Activated CD8-positive, alpha-beta T cell treated with anti-CD3 and anti-CD28 coated beads for 36 hours (primary cell): ENCODE data around the gene MAPK6. TPM values are rescaled to one million over a fixed set of nuclear protein-coding genes. Genes with fewer than 3 reads are reported as not detected.

ENCODE experiments used
- ATAC-seq: fragments of 200-7000 bp; cut with Tn5 transposase; one replicate; pipeline ENCODE4 v1.10.0; 2021; ENCODE audit warnings: mild to moderate bottlenecking, moderate library complexity
- CTCF ChIA-PET: fragments of 350-600 bp; sonication (Branson Sonifier 250); formaldehyde crosslinking; loops from one replicate; lab custom pipeline; 2021; ENCODE audit warnings: antibody characterized with exemption; lab: Charles Lee
- POLR2A ChIA-PET: fragments of 350-600 bp; sonication (Branson Sonifier 250); formaldehyde crosslinking; loops from one replicate; lab custom pipeline; 2021; ENCODE audit warnings: antibody characterized with exemption; lab: Charles Lee
- DNase-seq: peaks from one replicate; pipeline ENCODE4 v3.0.0-alpha.2; 2020
- H3K27ac Mint-ChIP-seq: one replicate; pipeline ENCODE4 v1.8.0; 2021; ENCODE audit warnings: mild to moderate bottlenecking, mixed read lengths
- H3K27me3 Mint-ChIP-seq: one replicate; pipeline ENCODE4 v1.8.0; 2021; ENCODE audit warnings: mixed read lengths
- H3K36me3 Mint-ChIP-seq: one replicate; pipeline ENCODE4 v1.8.0; 2021; ENCODE audit warnings: low read depth, mixed read lengths
- H3K4me1 Mint-ChIP-seq: one replicate; pipeline ENCODE4 v1.8.0; 2021; ENCODE audit warnings: low read depth, mixed read lengths
- H3K4me3 Mint-ChIP-seq: one replicate; pipeline ENCODE4 v1.8.0; 2021; ENCODE audit warnings: mild to moderate bottlenecking, moderate library complexity, mixed read lengths
- H3K9me3 Mint-ChIP-seq: one replicate; pipeline ENCODE4 v1.8.0; 2021; ENCODE audit warnings: mixed read lengths
- intact Hi-C: fragments of 100-400 bp; cut with micrococcal nuclease; formaldehyde crosslinking; loops from one replicate; pipeline ENCODE4 v1.10.0; 2022
- total RNA-seq, 2 experiments: library from RNA; stranded (reverse); gene quantifications; one replicate each; pipeline ENCODE4 v1.2.3, GENCODE V29; 2021
- TF ChIP-seq, protein P1 (sequence below): fragments of 200-600 bp; IDR thresholded peaks from one replicate; pipeline ENCODE4 v1.8.0; 2022; ENCODE audit warnings: antibody characterized with exemption, mild to moderate bottlenecking

MAPK6 gene
- total RNA-seq, 2 experiments from 2014 or later, result 40.5 to 42.2 TPM

DNA sequence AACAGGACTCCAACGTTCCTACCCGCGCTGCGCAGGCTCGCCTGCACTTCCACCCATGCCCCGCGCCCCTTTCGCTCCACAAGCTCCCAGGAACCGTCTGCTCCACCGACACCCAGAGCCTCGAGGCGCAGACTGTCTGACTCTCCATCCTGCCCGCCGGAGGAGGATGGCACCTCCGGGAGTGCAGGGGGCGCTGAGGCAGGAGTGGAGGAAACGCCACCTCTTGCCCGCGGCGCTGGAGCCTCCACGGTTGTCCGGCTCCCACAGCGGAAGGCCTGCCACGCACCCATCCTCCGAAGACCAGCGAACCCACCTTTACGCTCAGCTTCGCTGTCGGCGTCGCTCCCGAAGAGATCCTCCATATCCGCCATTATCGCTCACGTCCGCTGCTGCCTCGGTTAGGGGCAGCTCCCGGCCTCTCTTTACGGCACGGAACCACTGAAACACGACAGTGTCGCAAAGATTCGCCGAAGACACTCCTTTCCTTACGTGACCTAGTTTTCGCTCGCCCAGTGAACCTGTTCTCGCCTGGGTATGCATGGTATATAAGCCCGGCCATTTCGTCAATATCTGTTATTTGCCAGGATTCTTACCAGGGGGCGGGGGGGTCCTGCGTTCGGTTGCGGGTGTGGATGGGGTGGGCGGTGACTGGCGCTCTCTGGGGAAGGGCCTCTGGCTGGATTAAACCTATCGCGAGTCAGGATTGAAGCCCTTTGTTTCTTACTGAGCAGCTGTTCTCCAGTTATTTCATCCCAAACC is 47.5 kb upstream of the MAPK6 start, which contains the start of gene LEO1:
TSS of gene LEO1 (minus strand) at position 404 of the 759 bp plus-strand sequence. CDS start at position 371, 33 bp downstream.
- DNase-seq (peak; percentile 94), ATAC-seq (peak; percentile 94)
- peaks cover 15% of the 10 kb centered on the region for H3K4me1 Mint-ChIP-seq
- H3K9me3 Mint-ChIP-seq, result peaks cover 8% of the 10 kb centered on the region
- peaks cover 1% of the 10 kb centered on the region for H3K27me3 Mint-ChIP-seq
- intact Hi-C loops, result no loop called here
- ChIA-PET POLR2A (interaction anchor here (0.7 to 3.1 kb wide), 17 partner anchors 9 to 234 kb away, joined by 3 to 17 read pairs (median 4); partner anchors contain the start of gene LYSMD2), CTCF (interaction anchor here (0.6 to 2.2 kb wide), 13 partner anchors 9 to 256 kb away, joined by 3 to 16 read pairs (median 4); no protein-coding TSS in a partner anchor)
- TF ChIP-seq, protein P1, sequence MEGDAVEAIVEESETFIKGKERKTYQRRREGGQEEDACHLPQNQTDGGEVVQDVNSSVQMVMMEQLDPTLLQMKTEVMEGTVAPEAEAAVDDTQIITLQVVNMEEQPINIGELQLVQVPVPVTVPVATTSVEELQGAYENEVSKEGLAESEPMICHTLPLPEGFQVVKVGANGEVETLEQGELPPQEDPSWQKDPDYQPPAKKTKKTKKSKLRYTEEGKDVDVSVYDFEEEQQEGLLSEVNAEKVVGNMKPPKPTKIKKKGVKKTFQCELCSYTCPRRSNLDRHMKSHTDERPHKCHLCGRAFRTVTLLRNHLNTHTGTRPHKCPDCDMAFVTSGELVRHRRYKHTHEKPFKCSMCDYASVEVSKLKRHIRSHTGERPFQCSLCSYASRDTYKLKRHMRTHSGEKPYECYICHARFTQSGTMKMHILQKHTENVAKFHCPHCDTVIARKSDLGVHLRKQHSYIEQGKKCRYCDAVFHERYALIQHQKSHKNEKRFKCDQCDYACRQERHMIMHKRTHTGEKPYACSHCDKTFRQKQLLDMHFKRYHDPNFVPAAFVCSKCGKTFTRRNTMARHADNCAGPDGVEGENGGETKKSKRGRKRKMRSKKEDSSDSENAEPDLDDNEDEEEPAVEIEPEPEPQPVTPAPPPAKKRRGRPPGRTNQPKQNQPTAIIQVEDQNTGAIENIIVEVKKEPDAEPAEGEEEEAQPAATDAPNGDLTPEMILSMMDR, result no peak
- peaks cover 21% of the 10 kb centered on the region for H3K36me3 Mint-ChIP-seq
- H3K4me3 Mint-ChIP-seq, result peak within 1 kb of the TSS; percentile 94
- peak within 1 kb of the TSS; percentile 89 for H3K27ac Mint-ChIP-seq

DNA sequence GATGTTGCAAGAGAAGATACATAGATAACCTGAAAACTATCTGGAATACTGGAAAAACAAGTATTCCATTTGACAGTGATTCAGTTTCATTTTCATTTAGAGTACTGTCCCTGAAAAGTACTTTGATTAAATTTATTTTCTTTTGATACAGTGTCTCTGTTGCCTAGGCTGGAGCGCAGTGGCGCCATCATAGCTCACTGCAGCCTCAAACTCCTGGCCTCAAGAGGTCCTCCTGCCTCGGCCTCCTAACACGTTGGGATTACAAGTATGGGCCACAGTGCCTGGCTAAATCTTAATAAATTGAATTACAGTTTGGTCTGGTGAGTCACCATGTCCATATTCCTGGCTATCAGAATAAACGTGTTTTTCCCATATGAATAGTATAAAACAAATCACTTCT is 45.8 kb upstream of the MAPK6 start:
- intact Hi-C loops, result no loop called here
- TF ChIP-seq, protein P1, result no peak
- DNase-seq (no peak), ATAC-seq (no peak)
- no peak overlapping the region for H3K27ac Mint-ChIP-seq
- ChIA-PET POLR2A (interaction anchor here (1.3 kb wide), 1 partner anchor 47 kb away, joined by 3 read pairs; no protein-coding TSS in a partner anchor), CTCF (interaction anchor here (1.7 to 2.2 kb wide), 3 partner anchors 47 to 105 kb away, joined by 3 to 16 read pairs (median 7); no protein-coding TSS in a partner anchor)
- H3K4me3 Mint-ChIP-seq, result no peak overlapping the region
- no peaks in the 10 kb centered on the region for H3K9me3 Mint-ChIP-seq
- H3K36me3 Mint-ChIP-seq, result peaks cover 9% of the 10 kb centered on the region
- peaks cover 13% of the 10 kb centered on the region for H3K4me1 Mint-ChIP-seq
- peaks cover 1% of the 10 kb centered on the region for H3K27me3 Mint-ChIP-seq

DNA sequence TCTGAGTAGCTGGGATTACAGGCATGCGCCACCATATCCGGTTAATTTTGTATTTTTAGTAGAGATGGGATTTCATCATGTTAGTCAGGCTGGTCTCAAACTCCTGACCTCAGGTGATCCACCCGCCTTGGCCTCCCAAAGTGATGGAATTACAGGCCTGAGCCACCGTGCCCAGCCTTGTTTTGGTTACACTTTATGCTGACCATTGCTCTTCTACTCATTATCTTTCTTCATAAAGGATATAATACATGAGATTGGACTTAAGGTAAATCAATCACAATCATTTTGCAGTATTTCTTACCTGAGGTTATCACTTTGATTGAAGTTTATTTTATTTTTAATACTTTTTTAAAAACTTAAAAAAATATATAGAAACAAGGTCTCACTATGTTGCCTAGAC is 45.2 kb upstream of the MAPK6 start:
- ATAC-seq (no peak), DNase-seq (no peak)
- POLR2A ChIA-PET, result no interaction called here
- CTCF ChIA-PET, result no interaction called here
- Mint-ChIP-seq H3K4me3 (no peak overlapping the region), H3K4me1 (peaks cover 13% of the 10 kb centered on the region), H3K27me3 (peaks cover 1% of the 10 kb centered on the region), H3K27ac (no peak overlapping the region), H3K36me3 (peaks cover 8% of the 10 kb centered on the region), H3K9me3 (no peaks in the 10 kb centered on the region)
- TF ChIP-seq, protein P1, result no peak
- intact Hi-C loops, result no loop called here

DNA sequence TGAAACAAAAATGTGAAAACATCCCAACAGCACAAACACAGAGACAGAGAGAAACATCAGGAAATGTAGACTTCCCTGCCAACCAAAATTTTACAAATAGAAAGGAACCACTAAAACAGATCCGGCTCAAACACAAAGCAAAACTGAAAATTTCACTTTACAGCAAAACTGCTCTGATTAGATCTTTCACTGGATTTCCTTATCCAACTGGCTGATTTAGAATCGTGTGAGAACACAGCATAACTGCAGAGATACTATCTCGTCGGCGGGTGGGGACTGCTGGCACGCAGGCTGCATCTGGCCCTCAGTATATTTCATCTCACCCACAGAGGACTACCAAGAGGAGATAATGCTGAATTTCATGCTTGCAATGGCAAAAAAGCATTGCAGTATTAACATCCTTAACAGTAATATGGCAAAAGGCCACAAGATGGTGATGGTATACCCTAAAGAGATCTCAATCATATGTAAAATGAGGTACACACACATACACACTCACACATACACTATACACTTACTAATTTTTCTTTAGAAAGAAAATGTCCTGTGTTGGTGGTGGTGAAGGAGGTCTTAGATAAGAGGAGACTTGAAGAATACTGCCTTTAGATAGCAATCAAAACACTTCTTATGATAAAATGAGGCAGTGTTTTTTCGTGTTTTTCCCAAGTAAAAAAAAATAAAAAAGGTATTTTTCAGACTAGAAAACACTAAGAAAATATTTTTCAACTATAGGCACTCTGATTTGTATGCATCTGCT is 36.8 kb upstream of the MAPK6 start:
- ATAC-seq, result peak; percentile 95
- intact Hi-C loops, result loop anchor here (1.0 to 5.0 kb wide), 3 partner anchors 40 to 160 kb away; no protein-coding TSS in a partner anchor
- Mint-ChIP-seq H3K9me3 (no peaks in the 10 kb centered on the region), H3K27me3 (no peaks in the 10 kb centered on the region), H3K27ac (peak overlapping the region; percentile 86), H3K4me3 (peak overlapping the region; percentile 70), H3K4me1 (peaks cover 14% of the 10 kb centered on the region), H3K36me3 (no peaks in the 10 kb centered on the region)
- peak; percentile 76 for DNase-seq
- CTCF ChIA-PET, result interaction anchor here (1.0 to 3.2 kb wide), 10 partner anchors 11 to 226 kb away, joined by 3 to 34 read pairs (median 4); no protein-coding TSS in a partner anchor
- TF ChIP-seq, protein P1, result peak; percentile 93
- POLR2A ChIA-PET, result interaction anchor here (1.1 to 3.0 kb wide), 2 partner anchors 11 to 38 kb away, joined by 4 to 17 read pairs; partner anchors contain the start of gene LEO1
